ENCODE measurements around the gene RAI1.
A peak's percentile ranks its signal among the peaks of the same experiment; 100 is the strongest.
"Not testable (repeated sequence)": the region's sequence is repeated elsewhere in the genome, so short reads cannot be mapped to it uniquely, and the experiment has no call there.

Gene RAI1

GRCh38 chr17:17681187-17681743 lies at the start of gene RAI1:
RAI1 (plus strand) TSS chr17:17681458; CDS start chr17:17792949, 111,491 bp downstream.
- DNase-seq: peak; percentile 62

- not testable (repeated sequence) for DNase-seq
Measured at GRCh38 chr17:17632690-17633089, 48.6 kb upstream of the RAI1 start.

GRCh38 chr17:17633310-17633709 lies 47.9 kb upstream of the RAI1 start:
- no peak for DNase-seq

GRCh38 chr17:17635126-17635525 lies 46.1 kb upstream of the RAI1 start:
- DNase-seq: no peak

GRCh38 chr17:17635537-17636271 lies 45.6 kb upstream of the RAI1 start:
- DNase-seq: not testable (repeated sequence)

- DNase-seq: no peak
Measured at GRCh38 chr17:17636272-17636885, 44.9 kb upstream of the RAI1 start.

- no peak for DNase-seq
Measured at GRCh38 chr17:17638467-17638866, 42.8 kb upstream of the RAI1 start.

GRCh38 chr17:17639661-17640270 lies 41.5 kb upstream of the RAI1 start:
- DNase-seq: not testable (repeated sequence)

- peak; percentile 81 for DNase-seq
Measured at GRCh38 chr17:17641621-17642409, 39.4 kb upstream of the RAI1 start.

GRCh38 chr17:17645148-17645547 lies 36.1 kb upstream of the RAI1 start:
- DNase-seq: not testable (repeated sequence)

- no peak for DNase-seq
Measured at GRCh38 chr17:17645961-17646360, 35.3 kb upstream of the RAI1 start.

GRCh38 chr17:17647524-17648178 lies 33.6 kb upstream of the RAI1 start:
- DNase-seq: no peak

- no peak for DNase-seq
Measured at GRCh38 chr17:17648762-17649161, 32.5 kb upstream of the RAI1 start.

- no peak for DNase-seq
Measured at GRCh38 chr17:17650959-17651358, 30.3 kb upstream of the RAI1 start.

- DNase-seq: no peak
Measured at GRCh38 chr17:17653343-17653742, 27.9 kb upstream of the RAI1 start.

- no peak for DNase-seq
Measured at GRCh38 chr17:17659340-17659739, 21.9 kb upstream of the RAI1 start.

- no peak for DNase-seq
Measured at GRCh38 chr17:17661134-17661533, 20.1 kb upstream of the RAI1 start.

GRCh38 chr17:17661834-17662385 lies 19.3 kb upstream of the RAI1 start:
- DNase-seq: no peak

- DNase-seq: peak; percentile 68
Measured at GRCh38 chr17:17663160-17664063, 17.8 kb upstream of the RAI1 start.

- DNase-seq: no peak
Measured at GRCh38 chr17:17664064-17664452, 17.2 kb upstream of the RAI1 start.

- no peak for DNase-seq
Measured at GRCh38 chr17:17665255-17665654, 16.0 kb upstream of the RAI1 start.
